ENCODE results near the gene CYP21A2.

CYP21A2 gene

DNA sequence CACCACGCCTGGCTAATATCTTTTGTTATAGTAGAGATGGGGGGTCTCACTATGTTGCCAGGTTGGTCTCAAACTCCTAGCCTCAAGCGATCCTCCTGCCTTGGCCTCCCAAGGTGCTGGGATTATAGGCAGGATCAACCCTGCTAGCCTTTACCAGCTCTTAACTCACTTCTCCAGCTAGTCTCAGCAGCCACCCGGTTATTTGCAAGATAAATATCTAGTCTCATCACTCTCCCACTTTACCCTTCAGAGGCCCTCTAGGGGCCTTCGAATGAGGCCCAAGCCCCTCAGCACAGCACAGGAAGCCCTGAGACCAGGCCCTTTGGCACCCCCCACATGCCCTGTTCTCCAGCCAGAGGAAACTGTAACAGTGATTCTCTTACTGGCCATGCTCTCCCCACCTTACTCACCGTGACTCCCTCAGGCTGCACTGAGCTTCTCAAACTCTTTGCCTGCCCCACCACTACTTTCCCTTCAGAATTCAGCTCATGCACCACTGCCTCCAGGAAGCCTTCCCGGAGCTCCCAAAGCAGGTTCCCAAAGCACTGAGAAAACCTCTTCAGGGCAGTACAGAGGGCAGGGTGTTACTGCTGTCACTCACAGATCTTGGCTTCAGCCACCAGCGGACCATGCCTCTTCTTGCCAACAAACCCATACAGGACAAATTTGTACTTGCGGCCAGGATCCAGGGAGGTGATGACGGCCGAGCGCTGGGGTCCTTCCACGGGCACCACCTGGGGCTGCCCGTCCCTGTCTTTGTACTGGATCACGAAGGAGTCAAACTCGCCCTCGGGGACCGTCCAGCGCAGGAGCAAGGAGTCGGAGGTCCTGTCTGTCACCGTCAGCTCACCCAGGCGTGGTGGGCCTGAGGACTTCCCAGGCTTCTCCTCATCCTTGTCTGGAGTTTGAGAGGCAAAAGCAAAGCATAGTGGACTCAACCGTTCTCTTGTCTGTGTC, 45.9 kb downstream of the CYP21A2 start:
- no peak for DNase-seq (ENCODE audit: low read depth)

GRCh38 chr6:32084780-32085179, 46.6 kb downstream of the CYP21A2 start:
- no peak for DNase-seq (ENCODE audit: low read depth)

DNA sequence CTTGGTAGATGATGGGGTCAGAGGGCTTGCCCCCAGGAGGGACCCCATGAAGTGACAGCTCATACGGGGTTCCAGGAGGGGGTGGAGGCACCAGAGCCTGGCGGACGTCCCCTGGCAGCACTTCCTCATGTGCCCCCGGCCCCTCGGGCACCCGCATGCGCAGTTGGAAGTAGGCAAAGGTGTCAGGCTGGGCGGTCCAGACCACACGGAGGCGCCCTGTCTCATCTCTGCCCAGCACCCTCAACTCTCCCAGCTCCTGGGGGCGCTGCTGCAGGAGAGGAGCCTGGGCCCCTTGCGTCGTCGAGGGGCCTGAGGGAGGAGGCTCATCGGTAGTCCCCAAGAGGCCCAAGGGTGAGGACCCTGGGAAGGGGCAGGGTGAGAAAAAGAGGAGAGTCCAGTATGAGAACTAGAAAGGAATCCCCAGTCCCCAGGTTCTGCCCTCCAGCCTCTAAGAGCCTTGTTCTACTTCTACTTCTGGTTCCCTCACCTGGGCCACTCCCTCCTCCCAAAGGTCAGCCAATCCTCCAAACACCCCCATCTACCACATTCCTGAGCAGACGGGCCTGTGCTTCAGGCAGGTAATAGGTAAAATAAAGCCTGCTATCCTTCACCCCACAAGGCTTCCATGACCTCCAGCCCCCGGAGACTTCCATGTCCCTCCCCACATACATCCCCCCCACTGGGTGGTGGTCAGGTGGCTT, 47.7 kb downstream of the CYP21A2 start:
- DNase-seq (ENCODE audit: low read depth): no peak

DNA sequence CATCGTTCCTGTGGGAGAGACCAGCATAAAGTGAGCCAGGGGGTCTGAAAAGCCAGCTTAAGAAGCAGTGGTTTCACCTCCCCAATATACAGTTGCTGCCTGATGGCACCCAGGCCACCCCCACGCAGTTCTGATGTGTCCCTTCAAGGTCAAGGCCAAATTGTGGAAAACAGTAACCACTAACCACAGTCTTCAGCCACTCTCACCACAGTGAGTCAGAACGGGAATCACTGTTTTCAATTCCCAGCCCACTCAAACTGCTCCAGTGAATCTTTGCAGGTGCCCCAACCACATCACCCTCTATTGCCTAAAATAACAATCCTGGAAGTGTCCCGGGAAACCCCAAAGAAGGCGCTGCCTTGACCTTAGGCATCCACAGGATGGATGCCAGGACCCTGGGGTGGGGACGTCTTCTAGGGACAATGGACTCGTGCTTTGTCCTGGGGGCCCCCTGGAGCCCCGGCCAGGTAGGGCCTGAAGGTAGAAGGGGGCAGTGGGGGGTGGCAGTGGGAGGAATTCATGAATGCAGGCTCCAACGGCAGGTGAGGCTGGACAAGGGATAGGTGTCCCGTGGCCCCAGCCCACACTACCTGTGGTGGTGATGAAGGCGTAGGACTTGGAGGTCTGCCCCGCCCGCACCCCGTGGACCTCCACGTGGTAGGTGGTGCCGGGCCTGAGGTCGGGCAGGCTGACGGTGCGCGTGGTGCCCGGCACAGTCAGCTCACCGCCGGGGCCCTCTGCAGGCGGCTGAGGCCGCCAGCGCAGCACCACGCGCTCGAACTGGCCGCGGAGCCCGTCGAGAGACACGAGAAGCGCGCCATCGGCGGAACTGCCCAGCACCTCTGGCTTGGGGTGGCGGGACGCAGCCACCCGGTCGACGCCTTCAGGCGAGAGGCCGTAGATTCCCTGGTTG, 48.7 kb downstream of the CYP21A2 start:
- no peak for DNase-seq (ENCODE audit: low read depth)

- peak; percentile 45 for DNase-seq (ENCODE audit: low read depth)
Observed at GRCh38 chr6:32087574-32088486, 49.6 kb downstream of the CYP21A2 start.

DNA sequence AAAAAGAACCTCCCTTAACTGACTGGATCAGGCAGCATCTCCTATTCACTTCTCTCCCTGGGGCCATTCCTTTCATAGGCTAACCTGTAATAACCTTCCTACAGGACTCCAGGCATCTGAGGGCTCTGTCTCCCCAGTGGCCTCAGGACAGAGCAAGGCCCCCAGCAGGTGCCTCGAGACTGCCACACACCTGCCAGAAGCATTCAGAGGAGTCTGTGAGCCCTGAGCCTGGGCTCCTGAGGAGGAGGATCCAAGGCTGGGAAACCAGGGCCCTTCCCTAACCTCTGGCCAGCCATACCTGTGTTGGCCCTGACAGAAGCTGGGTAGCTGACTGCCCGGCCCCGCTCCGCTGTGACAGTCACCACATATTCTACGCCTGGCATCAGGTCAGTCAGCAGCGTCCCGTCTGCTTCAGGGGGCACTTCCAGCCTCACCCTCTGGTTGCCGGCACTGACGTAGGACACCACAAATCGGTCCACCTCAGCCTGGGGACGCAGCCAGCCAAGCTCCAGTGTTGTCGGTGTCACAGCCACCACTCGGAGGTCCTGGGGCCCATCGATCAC, 50.4 kb downstream of the CYP21A2 start:
- DNase-seq (ENCODE audit: low read depth): no peak

GRCh38 chr6:32089082-32089828, 51.0 kb downstream of the CYP21A2 start:
- no peak for DNase-seq (ENCODE audit: low read depth)
